Measurements from ENCODE around the gene PDE4A.
A peak's percentile ranks its signal among the peaks of the same experiment; 100 is the strongest.

PDE4A gene

DNA sequence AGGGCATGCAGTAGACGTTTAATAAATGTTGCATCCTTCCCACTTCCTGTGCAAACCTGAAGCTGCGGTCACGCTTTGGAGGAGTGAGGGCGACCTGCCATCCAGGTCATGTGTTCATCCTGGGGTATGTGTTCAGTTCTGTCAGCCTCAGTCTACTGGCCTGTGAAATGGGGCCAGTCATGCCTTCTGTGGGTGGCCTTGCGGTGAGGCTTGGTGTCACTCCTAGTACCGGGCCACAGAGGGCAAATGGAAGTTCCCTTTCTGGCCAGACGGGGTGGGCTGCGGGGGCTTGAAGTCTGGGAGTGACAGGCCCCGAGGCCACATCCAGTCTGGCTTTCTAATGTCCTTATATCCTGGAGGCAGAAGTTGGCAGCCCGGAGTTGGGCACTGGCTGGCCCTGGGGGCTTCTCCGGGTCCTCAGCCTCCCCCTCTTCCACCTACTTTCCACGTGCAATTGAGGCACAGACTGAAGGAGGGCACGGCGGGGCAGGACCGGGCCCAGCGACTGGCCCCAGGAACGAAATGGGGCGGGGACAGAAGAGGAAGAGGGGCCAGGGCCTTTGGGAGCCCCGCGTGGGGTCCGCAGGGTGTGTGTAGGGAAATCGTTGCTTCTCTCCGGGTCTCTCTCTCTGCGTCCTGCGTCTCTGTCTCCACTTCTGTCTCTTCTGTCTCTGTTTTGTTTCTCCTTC is 11.1 kb downstream of the PDE4A start:
- peak overlapping the region; percentile 67 for H3K56ac ChIP-seq (ENCODE audit: low read length)
- no peak overlapping the region for H3K27ac ChIP-seq (ENCODE audit: low read depth, low read length)
- H3K4ac ChIP-seq (ENCODE audit: low read depth, low read length) = no peak overlapping the region
- WGBS (ENCODE audit: extremely low coverage, insufficient coverage, low lambda C conversion rate) = no CpG with 5 or more reads among the region's 25 CpGs
- H4K5ac ChIP-seq (ENCODE audit: low read length) = no peak overlapping the region
- no peaks in the 10 kb centered on the region for H3K79me2 ChIP-seq (ENCODE audit: control insufficient read depth, insufficient read depth, low read length)
- H2BK15ac ChIP-seq (replicated peaks; ENCODE audit: low read depth) = no peak overlapping the region
- H3K9ac ChIP-seq (ENCODE audit: low read length) = no peak overlapping the region
- no peak overlapping the region for H3K18ac ChIP-seq (ENCODE audit: low read length)
- DNase-seq = peak; percentile 41
- H2AK5ac ChIP-seq (ENCODE audit: low read length) = no peak overlapping the region
- no peaks in the 10 kb centered on the region for H3K4me1 ChIP-seq (ENCODE audit: control insufficient read depth, low read depth, low read length)
- H2BK5ac ChIP-seq (ENCODE audit: low read length) = no peak overlapping the region
- H4K8ac ChIP-seq (ENCODE audit: low read depth, low read length) = no peak overlapping the region
- no peak overlapping the region for H2BK120ac ChIP-seq (ENCODE audit: low read depth, low read length)
- no peak overlapping the region for H3K4me2 ChIP-seq (ENCODE audit: low read length)
- no peaks in the 10 kb centered on the region for H3K79me1 ChIP-seq (ENCODE audit: low read length)
- H3K23ac ChIP-seq (ENCODE audit: low read length) = no peak overlapping the region
- H3K36me3 ChIP-seq (ENCODE audit: control insufficient read depth, insufficient read depth, low read length) = no peaks in the 10 kb centered on the region
- peaks cover 22% of the 10 kb centered on the region for H3K27me3 ChIP-seq (ENCODE audit: insufficient read depth, low read length, poor library complexity)
- H3K4me3 ChIP-seq (ENCODE audit: low read length) = no peak overlapping the region

DNA sequence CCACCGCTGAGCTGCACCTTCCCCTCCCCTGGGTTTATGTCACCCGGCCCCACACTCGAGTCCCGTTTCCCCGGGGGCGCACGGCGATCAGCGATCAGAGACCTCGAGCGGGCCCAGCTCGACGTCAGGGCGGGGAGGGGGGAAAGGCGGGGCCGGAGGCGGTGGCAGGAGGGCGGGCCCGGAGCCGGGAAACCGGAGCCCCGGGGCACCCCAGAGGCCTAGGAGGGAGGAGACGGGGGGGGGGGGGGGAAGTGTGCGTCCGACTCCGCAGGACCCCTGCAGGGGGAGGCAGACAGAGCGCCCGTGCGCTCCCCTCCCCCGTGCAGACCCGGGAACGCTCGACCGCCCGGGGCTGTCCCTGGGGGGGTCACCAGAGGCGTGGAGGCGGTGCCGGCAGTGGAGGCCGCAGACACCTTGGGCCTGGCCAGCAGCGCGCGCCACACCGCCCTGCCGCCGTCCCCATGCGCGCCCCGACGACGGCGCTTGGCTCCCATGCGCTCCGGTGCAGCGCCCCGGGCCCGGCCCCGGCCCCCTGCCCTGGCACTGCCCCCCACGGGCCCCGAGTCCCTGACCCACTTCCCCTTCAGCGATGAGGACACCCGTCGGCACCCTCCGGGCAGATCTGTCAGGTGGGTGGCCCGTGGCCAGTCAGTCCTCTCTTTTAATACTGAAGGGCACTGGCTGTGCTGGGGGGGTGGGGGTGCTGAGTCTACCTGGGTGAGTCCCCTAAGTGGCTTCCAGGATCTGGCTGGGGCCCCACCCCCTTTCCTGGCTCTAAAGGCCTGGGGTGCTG is 11.8 kb downstream of the PDE4A start:
- H3K56ac ChIP-seq (ENCODE audit: low read length) = peak overlapping the region; percentile 68
- no CpG with 5 or more reads among the region's 64 CpGs for WGBS (ENCODE audit: extremely low coverage, insufficient coverage, low lambda C conversion rate)
- H2BK120ac ChIP-seq (ENCODE audit: low read depth, low read length) = no peak overlapping the region
- no peak overlapping the region for H3K4me2 ChIP-seq (ENCODE audit: low read length)
- no peak overlapping the region for H3K4me3 ChIP-seq (ENCODE audit: low read length)
- no peak overlapping the region for H2AK5ac ChIP-seq (ENCODE audit: low read length)
- H3K36me3 ChIP-seq (ENCODE audit: control insufficient read depth, insufficient read depth, low read length) = no peaks in the 10 kb centered on the region
- peak overlapping the region; percentile 45 for H3K18ac ChIP-seq (ENCODE audit: low read length)
- H3K79me2 ChIP-seq (ENCODE audit: control insufficient read depth, insufficient read depth, low read length) = no peaks in the 10 kb centered on the region
- peak; percentile 25 for DNase-seq
- no peaks in the 10 kb centered on the region for H3K4me1 ChIP-seq (ENCODE audit: control insufficient read depth, low read depth, low read length)
- no peak overlapping the region for H3K27ac ChIP-seq (ENCODE audit: low read depth, low read length)
- no peak overlapping the region for H4K8ac ChIP-seq (ENCODE audit: low read depth, low read length)
- no peaks in the 10 kb centered on the region for H3K79me1 ChIP-seq (ENCODE audit: low read length)
- no peak overlapping the region for H2BK5ac ChIP-seq (ENCODE audit: low read length)
- H3K23ac ChIP-seq (ENCODE audit: low read length) = no peak overlapping the region
- no peak overlapping the region for H4K5ac ChIP-seq (ENCODE audit: low read length)
- peaks cover 22% of the 10 kb centered on the region for H3K27me3 ChIP-seq (ENCODE audit: insufficient read depth, low read length, poor library complexity)
- peak overlapping the region; percentile 41 for H3K9ac ChIP-seq (ENCODE audit: low read length)
- no peak overlapping the region for H2BK15ac ChIP-seq (replicated peaks; ENCODE audit: low read depth)
- H3K4ac ChIP-seq (ENCODE audit: low read depth, low read length) = no peak overlapping the region

- Histone ChIP-seq H2BK15ac (replicated peaks; ENCODE audit: low read depth) (no peak overlapping the region), H3K79me1 (ENCODE audit: low read length) (no peaks in the 10 kb centered on the region), H3K79me2 (ENCODE audit: control insufficient read depth, insufficient read depth, low read length) (no peaks in the 10 kb centered on the region), H3K23ac (ENCODE audit: low read length) (no peak overlapping the region), H3K4me3 (ENCODE audit: low read length) (no peak overlapping the region), H2BK120ac (ENCODE audit: low read depth, low read length) (no peak overlapping the region), H3K18ac (ENCODE audit: low read length) (no peak overlapping the region), H3K4ac (ENCODE audit: low read depth, low read length) (no peak overlapping the region), H4K8ac (ENCODE audit: low read depth, low read length) (no peak overlapping the region), H3K27me3 (ENCODE audit: insufficient read depth, low read length, poor library complexity) (peaks cover 22% of the 10 kb centered on the region), H3K4me2 (ENCODE audit: low read length) (no peak overlapping the region), H3K56ac (ENCODE audit: low read length) (no peak overlapping the region), H2AK5ac (ENCODE audit: low read length) (no peak overlapping the region), H4K5ac (ENCODE audit: low read length) (no peak overlapping the region), H2BK5ac (ENCODE audit: low read length) (no peak overlapping the region), H3K36me3 (ENCODE audit: control insufficient read depth, insufficient read depth, low read length) (no peaks in the 10 kb centered on the region), H3K4me1 (ENCODE audit: control insufficient read depth, low read depth, low read length) (no peaks in the 10 kb centered on the region), H3K27ac (ENCODE audit: low read depth, low read length) (no peak overlapping the region), H3K9ac (ENCODE audit: low read length) (no peak overlapping the region)
- DNase-seq = no peak
- no CpG with 5 or more reads among the region's 2 CpGs for WGBS (ENCODE audit: extremely low coverage, insufficient coverage, low lambda C conversion rate)
Measured at GRCh38 chr19:10432736-10433130, 12.4 kb downstream of the PDE4A start.

DNA sequence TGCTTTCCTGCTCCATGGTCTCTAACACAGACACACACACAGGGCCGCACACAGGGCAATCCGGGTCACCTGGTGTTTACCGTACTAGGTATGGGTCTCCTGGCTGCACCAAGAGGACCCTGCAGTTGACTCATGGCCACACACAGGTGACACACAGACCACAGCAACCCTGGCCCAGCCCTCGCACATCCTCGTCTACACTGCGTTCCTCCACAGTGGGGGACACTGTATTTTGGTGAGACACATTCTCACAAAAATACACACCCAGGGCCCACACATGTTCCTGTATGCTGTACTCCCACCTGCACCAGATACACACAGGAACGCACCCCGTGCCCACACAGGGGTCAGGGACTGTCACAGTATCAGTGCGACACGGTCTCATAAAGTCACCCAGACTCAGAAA is 12.8 kb downstream of the PDE4A start:
- Histone ChIP-seq H3K23ac (ENCODE audit: low read length) (no peak overlapping the region), H3K56ac (ENCODE audit: low read length) (no peak overlapping the region), H2BK15ac (replicated peaks; ENCODE audit: low read depth) (no peak overlapping the region), H3K79me2 (ENCODE audit: control insufficient read depth, insufficient read depth, low read length) (no peaks in the 10 kb centered on the region), H2AK5ac (ENCODE audit: low read length) (no peak overlapping the region), H3K9ac (ENCODE audit: low read length) (no peak overlapping the region), H3K27ac (ENCODE audit: low read depth, low read length) (no peak overlapping the region), H3K4ac (ENCODE audit: low read depth, low read length) (no peak overlapping the region), H3K4me1 (ENCODE audit: control insufficient read depth, low read depth, low read length) (no peaks in the 10 kb centered on the region), H2BK5ac (ENCODE audit: low read length) (no peak overlapping the region), H4K8ac (ENCODE audit: low read depth, low read length) (no peak overlapping the region), H3K18ac (ENCODE audit: low read length) (no peak overlapping the region), H3K79me1 (ENCODE audit: low read length) (no peaks in the 10 kb centered on the region), H2BK120ac (ENCODE audit: low read depth, low read length) (no peak overlapping the region), H3K36me3 (ENCODE audit: control insufficient read depth, insufficient read depth, low read length) (no peaks in the 10 kb centered on the region), H3K27me3 (ENCODE audit: insufficient read depth, low read length, poor library complexity) (peaks cover 22% of the 10 kb centered on the region), H4K5ac (ENCODE audit: low read length) (no peak overlapping the region), H3K4me2 (ENCODE audit: low read length) (no peak overlapping the region), H3K4me3 (ENCODE audit: low read length) (no peak overlapping the region)
- no peak for DNase-seq
- no CpG with 5 or more reads among the region's 10 CpGs for WGBS (ENCODE audit: extremely low coverage, insufficient coverage, low lambda C conversion rate)

DNA sequence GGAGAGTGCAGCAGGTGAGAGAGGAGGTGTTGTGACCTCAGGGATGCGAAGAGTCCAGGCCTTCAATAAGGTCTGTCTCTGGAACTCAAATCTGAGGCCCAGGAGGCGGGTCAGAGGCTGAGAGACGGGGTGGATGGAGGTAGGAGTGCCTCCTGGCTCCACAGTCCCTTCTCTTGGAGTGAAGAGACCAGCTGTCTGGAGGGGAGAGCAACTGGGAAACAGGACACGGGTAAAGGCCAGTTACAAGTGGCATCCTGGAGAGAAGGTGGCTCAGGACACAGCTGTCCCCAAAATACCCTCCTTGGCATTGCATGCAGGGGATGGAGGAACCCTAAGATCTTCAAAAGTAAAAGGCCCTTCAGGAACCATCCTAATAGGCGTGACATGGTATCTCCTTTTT is 19.2 kb downstream of the PDE4A start:
- Histone ChIP-seq H3K4me2 (ENCODE audit: low read length) (no peak overlapping the region), H3K4me1 (ENCODE audit: control insufficient read depth, low read depth, low read length) (no peaks in the 10 kb centered on the region), H3K79me2 (ENCODE audit: control insufficient read depth, insufficient read depth, low read length) (no peaks in the 10 kb centered on the region), H3K79me1 (ENCODE audit: low read length) (no peaks in the 10 kb centered on the region), H3K36me3 (ENCODE audit: control insufficient read depth, insufficient read depth, low read length) (no peaks in the 10 kb centered on the region), H3K23ac (ENCODE audit: low read length) (no peak overlapping the region), H3K9ac (ENCODE audit: low read length) (no peak overlapping the region), H2BK5ac (ENCODE audit: low read length) (no peak overlapping the region), H3K4ac (ENCODE audit: low read depth, low read length) (no peak overlapping the region), H3K27me3 (ENCODE audit: insufficient read depth, low read length, poor library complexity) (no peaks in the 10 kb centered on the region), H3K18ac (ENCODE audit: low read length) (no peak overlapping the region), H2AK5ac (ENCODE audit: low read length) (no peak overlapping the region), H2BK120ac (ENCODE audit: low read depth, low read length) (no peak overlapping the region), H4K5ac (ENCODE audit: low read length) (no peak overlapping the region), H3K4me3 (ENCODE audit: low read length) (no peak overlapping the region), H4K8ac (ENCODE audit: low read depth, low read length) (no peak overlapping the region), H2BK15ac (replicated peaks; ENCODE audit: low read depth) (no peak overlapping the region), H3K27ac (ENCODE audit: low read depth, low read length) (no peak overlapping the region), H3K56ac (ENCODE audit: low read length) (no peak overlapping the region)
- no CpG with 5 or more reads among the region's 5 CpGs for WGBS (ENCODE audit: extremely low coverage, insufficient coverage, low lambda C conversion rate)
- DNase-seq = no peak

Measured in mesendoderm (in vitro differentiated cells).